H9 (cell line): ENCODE measurements around the gene GABRB3. TPM values are rescaled to one million over a fixed set of nuclear protein-coding genes. Genes with fewer than 3 reads are reported as not detected.

Source experiments
- DNase-seq: peaks from one replicate; pipeline ENCODE4 v3.0.0-alpha.2; 2017
- H2AFZ ChIP-seq: one replicate; pipeline ENCODE4 v1.6.1; 2013; ENCODE audit warnings: mild to moderate bottlenecking, low read length, control low read depth, moderate library complexity
- H2AK5ac ChIP-seq: 2 replicates; pipeline ENCODE4 v1.6.1; 2013; ENCODE audit warnings: low read length, control low read depth, mixed read lengths; ENCODE audit not compliant: insufficient read length
- H2BK120ac ChIP-seq: one replicate; pipeline ENCODE4 v1.6.1; 2013; ENCODE audit warnings: low read depth, mild to moderate bottlenecking, low read length, control low read depth, inconsistent platforms; ENCODE audit not compliant: poor library complexity, severe bottlenecking
- H2BK12ac ChIP-seq: 2 replicates; pipeline ENCODE4 v1.6.1; 2013; ENCODE audit warnings: low read length, control low read depth, mixed read lengths, low read depth; ENCODE audit not compliant: insufficient read length
- H2BK15ac ChIP-seq: 2 replicates; pipeline ENCODE4 v1.6.1; 2013; ENCODE audit warnings: low read depth, low read length, control low read depth
- H2BK20ac ChIP-seq: one replicate; pipeline ENCODE4 v1.6.1; 2013; ENCODE audit warnings: low read depth, mild to moderate bottlenecking, low read length, control low read depth, inconsistent platforms; ENCODE audit not compliant: poor library complexity, severe bottlenecking
- H2BK5ac ChIP-seq: 2 replicates; pipeline ENCODE4 v1.6.1; 2013; ENCODE audit warnings: low read length, control low read depth, mixed read lengths; ENCODE audit not compliant: insufficient read length
- H3K14ac ChIP-seq: 2 replicates; pipeline ENCODE4 v1.6.1; 2013; ENCODE audit warnings: low read length, control low read depth; ENCODE audit not compliant: insufficient read depth
- H3K18ac ChIP-seq: 2 replicates; pipeline ENCODE4 v1.6.1; 2013; ENCODE audit warnings: low read depth, mild to moderate bottlenecking, mixed read lengths, low read length, control low read depth; ENCODE audit not compliant: insufficient read length
- H3K23ac ChIP-seq: 2 replicates; pipeline ENCODE4 v1.6.1; 2013; ENCODE audit warnings: low read length, control low read depth, mixed read lengths, low read depth; ENCODE audit not compliant: insufficient read length
- H3K23me2 ChIP-seq: 2 replicates; pipeline ENCODE4 v1.6.1; 2013; ENCODE audit warnings: low read depth, mild to moderate bottlenecking, mixed read lengths, low read length, control low read depth; ENCODE audit not compliant: insufficient read length, poor library complexity, severe bottlenecking
- H3K27ac ChIP-seq: 2 replicates; pipeline ENCODE4 v1.5.1; 2013; ENCODE audit warnings: low read length, control low read depth, mixed read lengths, low read depth; ENCODE audit not compliant: insufficient read length
- H3K27me3 ChIP-seq: 2 replicates; pipeline ENCODE4 v1.6.1; 2013; ENCODE audit warnings: low read length, control low read depth, inconsistent platforms; ENCODE audit not compliant: insufficient read depth
- H3K4ac ChIP-seq: 2 replicates; pipeline ENCODE4 v1.6.1; 2013; ENCODE audit warnings: low read depth, mild to moderate bottlenecking, control low read depth, inconsistent platforms, low read length, moderate library complexity
- H3K4me1 ChIP-seq: 2 replicates; pipeline ENCODE4 v1.6.1; 2013; ENCODE audit warnings: low read length, control low read depth, inconsistent platforms; ENCODE audit not compliant: insufficient read depth
- H3K4me2 ChIP-seq: 2 replicates; pipeline ENCODE4 v1.6.1; 2013; ENCODE audit warnings: low read length, control low read depth, mixed read lengths; ENCODE audit not compliant: insufficient read length, insufficient read depth
- H3K56ac ChIP-seq: 2 replicates; pipeline ENCODE4 v1.6.1; 2013; ENCODE audit warnings: low read depth, mild to moderate bottlenecking, mixed read lengths, low read length, control low read depth; ENCODE audit not compliant: insufficient read length
- H3K79me1 ChIP-seq: 2 replicates; pipeline ENCODE4 v1.6.1; 2013; ENCODE audit warnings: low read depth, mild to moderate bottlenecking, moderate library complexity, low read length, control low read depth, inconsistent platforms; ENCODE audit not compliant: insufficient read depth, poor library complexity, severe bottlenecking
- H3K79me2 ChIP-seq: 2 replicates; pipeline ENCODE4 v1.6.1; 2013; ENCODE audit warnings: low read length, control low read depth, inconsistent platforms; ENCODE audit not compliant: insufficient read depth
- H3K9ac ChIP-seq: 2 replicates; pipeline ENCODE4 v1.6.1; 2013; ENCODE audit warnings: low read length, control low read depth, mixed read lengths; ENCODE audit not compliant: insufficient read length; ENCODE audit errors: extremely low read depth
- H3K9me3 ChIP-seq: one replicate; pipeline ENCODE4 v1.6.1; 2013; ENCODE audit warnings: low read depth, low read length, inconsistent platforms; ENCODE audit not compliant: control insufficient read depth
- H3T11ph ChIP-seq: one replicate; pipeline ENCODE4 v1.6.1; 2013; ENCODE audit warnings: mild to moderate bottlenecking, low read length, control low read depth, inconsistent platforms
- H4K20me1 ChIP-seq: one replicate; pipeline ENCODE4 v1.6.1; 2013; ENCODE audit not compliant: control insufficient read depth, insufficient read length, insufficient read depth
- H4K5ac ChIP-seq: 2 replicates; pipeline ENCODE4 v1.6.1; 2013; ENCODE audit warnings: low read depth, mild to moderate bottlenecking, mixed read lengths, low read length, control low read depth; ENCODE audit not compliant: insufficient read length
- H4K8ac ChIP-seq: replicated peaks from 2 replicates; pipeline ENCODE4 v1.6.1; 2013; ENCODE audit warnings: low read length, control low read depth, mixed read lengths, low read depth; ENCODE audit not compliant: insufficient read length
- H4K91ac ChIP-seq: 2 replicates; pipeline ENCODE4 v1.6.1; 2013; ENCODE audit warnings: low read depth, mild to moderate bottlenecking, moderate library complexity, mixed read lengths, low read length, control low read depth; ENCODE audit not compliant: insufficient read length
- H3K27ac Mint-ChIP-seq, 3 experiments: 2 replicates in 2 of 3; 3 replicates in 1 of 3; pipeline ENCODE4 v1.8.0; 2020 to 2021; ENCODE audit warnings: mixed read lengths in 3 of 3, mild to moderate bottlenecking in 1 of 3, moderate library complexity in 1 of 3
- H3K27me3 Mint-ChIP-seq: 2 replicates; pipeline ENCODE4 v1.8.0; 2021; ENCODE audit warnings: low read depth, mild to moderate bottlenecking, moderate library complexity, mixed read lengths
- H3K36me3 Mint-ChIP-seq, 3 experiments: 2 replicates in 2 of 3; 3 replicates in 1 of 3; pipeline ENCODE4 v1.8.0; 2020 to 2021; ENCODE audit warnings: low read depth in 3 of 3, mixed read lengths in 3 of 3; ENCODE audit not compliant: insufficient read depth in 1 of 3
- H3K4me1 Mint-ChIP-seq, 2 experiments: 2 replicates each; pipeline ENCODE4 v1.8.0; 2020; ENCODE audit warnings: mixed read lengths in 2 of 2
- H3K4me3 Mint-ChIP-seq, 2 experiments: 2 replicates in 1 of 2; 3 replicates in 1 of 2; pipeline ENCODE4 v1.8.0; 2020 to 2021; ENCODE audit warnings: mild to moderate bottlenecking in 2 of 2, mixed read lengths in 2 of 2, moderate library complexity in 1 of 2
- H3K9me3 Mint-ChIP-seq, 2 experiments: 2 replicates in 1 of 2; 3 replicates in 1 of 2; pipeline ENCODE4 v1.8.0; 2020; ENCODE audit warnings: mild to moderate bottlenecking in 2 of 2, mixed read lengths in 2 of 2, moderate library complexity in 1 of 2
- WGBS: extraction: QIAGEN DNeasy Blood & Tissue Kit; methylation state at CpG from one replicate; pipeline ENCODE4 v1.1.7; 2013; ENCODE audit warnings: missing lambda C conversion rate, low lambda C conversion rate, mixed read lengths; ENCODE audit not compliant: insufficient read length; ENCODE audit errors: extremely low coverage; 5-methylcytosine and 5-hydroxymethylcytosine counted together
- total RNA-seq: library from RNA; stranded (reverse); gene quantifications from 2 replicates; pipeline ENCODE4 v1.2.1, GENCODE V29; 2021
- TF ChIP-seq, protein P1 (sequence below): fragments of 200-600 bp; sonication (generic); conservative IDR thresholded peaks from 3 replicates; pipeline ENCODE4 v1.8.0; 2021; ENCODE audit warnings: antibody characterized with exemption, mild to moderate bottlenecking

The GABRB3 gene
- total RNA-seq, 1 experiment from 2014 or later: 98.2 TPM

- no peak overlapping the region for H2BK5ac ChIP-seq
- no peaks in the 10 kb centered on the region for H3K4me1 ChIP-seq
- no peak overlapping the region for H2BK12ac ChIP-seq
- no peaks in the 10 kb centered on the region for H4K20me1 ChIP-seq
- H2BK20ac ChIP-seq: no peak overlapping the region
- H2BK120ac ChIP-seq: no peak overlapping the region
- H3K9me3 ChIP-seq: no peaks in the 10 kb centered on the region
- no peak overlapping the region for H4K91ac ChIP-seq
- H3K27me3 ChIP-seq: no peaks in the 10 kb centered on the region
- H3K4ac ChIP-seq: no peak overlapping the region
- peaks cover 4 to 6% of the 10 kb centered on the region in 2 experiments; a peak in 3 of 5 replicates for H3K9me3 Mint-ChIP-seq
- no peak for DNase-seq
- no peak overlapping the region for H3T11ph ChIP-seq
- H3K4me1 Mint-ChIP-seq: peaks cover 0 to 5% of the 10 kb centered on the region in 2 experiments; a peak in 1 of 4 replicates
- TF ChIP-seq, protein P1, sequence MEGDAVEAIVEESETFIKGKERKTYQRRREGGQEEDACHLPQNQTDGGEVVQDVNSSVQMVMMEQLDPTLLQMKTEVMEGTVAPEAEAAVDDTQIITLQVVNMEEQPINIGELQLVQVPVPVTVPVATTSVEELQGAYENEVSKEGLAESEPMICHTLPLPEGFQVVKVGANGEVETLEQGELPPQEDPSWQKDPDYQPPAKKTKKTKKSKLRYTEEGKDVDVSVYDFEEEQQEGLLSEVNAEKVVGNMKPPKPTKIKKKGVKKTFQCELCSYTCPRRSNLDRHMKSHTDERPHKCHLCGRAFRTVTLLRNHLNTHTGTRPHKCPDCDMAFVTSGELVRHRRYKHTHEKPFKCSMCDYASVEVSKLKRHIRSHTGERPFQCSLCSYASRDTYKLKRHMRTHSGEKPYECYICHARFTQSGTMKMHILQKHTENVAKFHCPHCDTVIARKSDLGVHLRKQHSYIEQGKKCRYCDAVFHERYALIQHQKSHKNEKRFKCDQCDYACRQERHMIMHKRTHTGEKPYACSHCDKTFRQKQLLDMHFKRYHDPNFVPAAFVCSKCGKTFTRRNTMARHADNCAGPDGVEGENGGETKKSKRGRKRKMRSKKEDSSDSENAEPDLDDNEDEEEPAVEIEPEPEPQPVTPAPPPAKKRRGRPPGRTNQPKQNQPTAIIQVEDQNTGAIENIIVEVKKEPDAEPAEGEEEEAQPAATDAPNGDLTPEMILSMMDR: no peak
- no peak overlapping the region for H3K4me3 Mint-ChIP-seq
- no peak overlapping the region for H3K4me2 ChIP-seq
- H3K79me1 ChIP-seq: no peaks in the 10 kb centered on the region
- H3K18ac ChIP-seq: no peak overlapping the region
- H2BK15ac ChIP-seq: no peak overlapping the region
- H3K9ac ChIP-seq: no peak overlapping the region
- H3K23ac ChIP-seq: no peak overlapping the region
- no peak overlapping the region for H3K27ac ChIP-seq
- H2AK5ac ChIP-seq: no peak overlapping the region
- no peaks in the 10 kb centered on the region for H3K23me2 ChIP-seq
- H3K14ac ChIP-seq: no peak overlapping the region
- H3K27ac Mint-ChIP-seq: no peak overlapping the region
- no peak overlapping the region for H4K5ac ChIP-seq
- no peaks in the 10 kb centered on the region for H3K27me3 Mint-ChIP-seq
- peaks cover 3 to 8% (median 7%) of the 10 kb centered on the region in 3 experiments; a peak in 5 of 7 replicates for H3K36me3 Mint-ChIP-seq
- H3K56ac ChIP-seq: no peak overlapping the region
- no peak overlapping the region for H2AFZ ChIP-seq
- no peak overlapping the region for H4K8ac ChIP-seq
- no peaks in the 10 kb centered on the region for H3K79me2 ChIP-seq
- no CpG with 5 or more reads among the region's 8 CpGs for WGBS
Measured at GRCh38 chr15:26521130-26521529, 251.7 kb downstream of the GABRB3 start.
